ENCODE data around the gene MAST4. TPM values are rescaled to one million over a fixed set of nuclear protein-coding genes. Genes with fewer than 3 reads are reported as not detected.

MAST4 gene
- total and polyA plus RNA-seq, 2 of the 8 experiments (the other 6 are each of a cell fraction or from before 2014, with no cell fraction given) = 1.5 to 2.6 TPM

GRCh38 chr5:67179697-67180361 is 583.6 kb downstream of the MAST4 start:
- Histone ChIP-seq H3K79me2 (ENCODE audit: control insufficient read depth in 1 of 2, insufficient read depth in 2 of 2, low read length in 2 of 2) (no peaks in the 10 kb centered on the region), H4K8ac (ENCODE audit: extremely low read depth, insufficient read depth, low read length) (no peak overlapping the region), H3K23ac (ENCODE audit: insufficient read length) (no peak overlapping the region), H2AFZ (ENCODE audit: low read length) (no peak overlapping the region), H3K4me1 (replicated peaks in 1 of 4; ENCODE audit: control insufficient read depth in 3 of 4, insufficient read depth in 4 of 4, low read length in 3 of 4) (peaks cover 0 to 5% (median 3%) of the 10 kb centered on the region in 4 experiments; a peak in 4 of 7 replicates), H2BK5ac (ENCODE audit: low read depth, low read length) (no peak overlapping the region), H3K14ac (ENCODE audit: insufficient read length) (no peak overlapping the region), H3K4ac (replicated peaks; ENCODE audit: insufficient read length, low read depth, low read length) (no peak overlapping the region), H3K18ac (ENCODE audit: extremely low read depth, low read length) (no peak overlapping the region), H3K23me2 (ENCODE audit: low read depth, low read length) (no peaks in the 10 kb centered on the region), H2BK120ac (replicated peaks; ENCODE audit: low read depth, low read length) (no peak overlapping the region), H4K20me1 (replicated peaks in 1 of 2; ENCODE audit: control insufficient read depth in 1 of 2, insufficient read depth in 2 of 2, low read length in 2 of 2) (no peaks in the 10 kb centered on the region), H3K56ac (replicated peaks; ENCODE audit: insufficient read length, low read depth, low read length) (no peak overlapping the region), H3K27ac (ENCODE audit: low read depth, low read length) (no peak overlapping the region), H2BK12ac (ENCODE audit: low read depth, low read length) (no peak overlapping the region), H3K9me3 (ENCODE audit: insufficient read depth in 2 of 2, low read depth in 1 of 2, low read length in 1 of 2) (no peaks in the 10 kb centered on the region; a peak in 1 of 4 replicates), H2AK5ac (ENCODE audit: low read depth, low read length) (no peak overlapping the region), H3K9ac (replicated peaks in 1 of 4; ENCODE audit: extremely low read depth in 1 of 4, low read depth in 3 of 4, low read length in 3 of 4) (no peak overlapping the region), H2BK20ac (ENCODE audit: low read length) (no peak overlapping the region), H3K4me2 (ENCODE audit: insufficient read depth in 1 of 2, low read depth in 2 of 2, low read length in 2 of 2) (no peak overlapping the region), H4K91ac (replicated peaks; ENCODE audit: insufficient read length, low read length) (no peak overlapping the region), H3K4me3 (ENCODE audit: extremely low read depth in 1 of 4, insufficient read depth in 2 of 4, low read depth in 3 of 4, low read length in 4 of 4) (no peak overlapping the region), H3K79me1 (ENCODE audit: low read depth, low read length) (no peaks in the 10 kb centered on the region), H4K5ac (ENCODE audit: insufficient read length, low read depth, low read length) (no peak overlapping the region), H3K27me3 (replicated peaks in 1 of 4; ENCODE audit: control insufficient read depth in 3 of 4, extremely low read depth in 1 of 4, insufficient read depth in 3 of 4, low read length in 3 of 4) (peaks cover 0 to 4% (median 0%) of the 10 kb centered on the region in 4 experiments; a peak in 2 of 7 replicates), H3K36me3 (ENCODE audit: control insufficient read depth in 2 of 4, insufficient read depth in 4 of 4, low read length in 3 of 4) (peaks cover 0 to 3% (median 0%) of the 10 kb centered on the region in 4 experiments; a peak in 1 of 8 replicates), H2BK15ac (ENCODE audit: low read length) (no peak overlapping the region)
- CTCF ChIA-PET (ENCODE audit: partially characterized antibody) = interaction anchor here (0.8 to 5.1 kb wide), 6 partner anchors 15 to 193 kb away, joined by 3 to 30 read pairs (median 4); no protein-coding TSS in a partner anchor
- POLR2A ChIA-PET (ENCODE audit: partially characterized antibody) = no interaction called here
- no peak for FAIRE-seq
- TF ChIP-seq JUN (IDR thresholded peaks at IDR 0.05; ENCODE audit: low read depth, low read length) = no peak
- no peak for TF ChIP-seq SRF (IDR thresholded peaks at IDR 0.05; ENCODE audit: low read depth, low read length)
- no peak for TF ChIP-seq MAX (IDR thresholded peaks at IDR 0.05)
- TF ChIP-seq CBX8 (IDR thresholded peaks at IDR 0.05; ENCODE audit: borderline replicate concordance, low read depth, low read length) = no peak
- TF ChIP-seq KDM1A (IDR thresholded peaks at IDR 0.05; ENCODE audit: borderline replicate concordance, low read length) = no peak
- no peak for TF ChIP-seq HDAC2 (IDR thresholded peaks at IDR 0.05; ENCODE audit: borderline replicate concordance in 1 of 2, low read depth in 2 of 2, low read length in 2 of 2)
- TF ChIP-seq CTBP2 (IDR thresholded peaks at IDR 0.05; ENCODE audit: borderline replicate concordance, insufficient read depth, insufficient read length, low read length) = no peak
- TF ChIP-seq POU5F1 (IDR thresholded peaks at IDR 0.05; ENCODE audit: low read depth, low read length) = no peak
- 90% methylated on average over 5 of the region's 5 CpGs; no CpG with 5 or more reads in 1 of the 2 experiments for WGBS, 2 experiments (ENCODE audit: extremely low coverage in 1 of 2, insufficient coverage in 1 of 2, insufficient read length in 1 of 2, insufficient replicate concordance in 2 of 2, low coverage in 1 of 2, low lambda C conversion rate in 2 of 2, missing lambda C conversion rate in 1 of 2)
- DNase-seq (ENCODE audit: low read depth in 1 of 2, low spot score in 2 of 2) = no peak

Data from H1 (cell line).